OCI-LY7 (cell line): ENCODE results near the gene ZNF292. TPM values are rescaled to one million over a fixed set of nuclear protein-coding genes. Genes with fewer than 3 reads are reported as not detected.

ENCODE experiments used
- BruUV-seq: library from RNA; stranded (reverse); fragments of 400-500 nt; replicated peaks from 2 replicates; lab custom pipeline; 2021; lab: Mats Ljungman, UMichigan
- CTCF ChIA-PET: fragments of 300-600 bp; sonication (Branson Sonifier 250); formaldehyde crosslinking; loops from one replicate; lab custom pipeline; 2022; ENCODE audit warnings: antibody characterized with exemption; ENCODE audit not compliant: unreplicated experiment; lab: Charles Lee
- POLR2A ChIA-PET: fragments of 300-600 bp; sonication (Branson Sonifier 250); formaldehyde crosslinking; loops from one replicate; lab custom pipeline; 2022; ENCODE audit warnings: antibody characterized with exemption; lab: Charles Lee
- DNase-seq: peaks from one replicate; pipeline ENCODE4 v3.0.0-alpha.2; 2015; ENCODE audit warnings: low spot score
- H2AFZ ChIP-seq: fragments of 200-600 bp; sonication (generic), shearing (Covaris generic); 2 replicates; pipeline ENCODE4 v1.6.1; 2014; ENCODE audit warnings: mild to moderate bottlenecking, antibody characterized with exemption, low read length, moderate library complexity
- H3K27ac ChIP-seq: fragments of 200-600 bp; sonication (generic); 2 replicates; pipeline ENCODE4 v1.5.1; 2014; ENCODE audit warnings: mixed run types, low read depth, mild to moderate bottlenecking, moderate library complexity, low read length, inconsistent platforms; ENCODE audit not compliant: poor library complexity, severe bottlenecking
- H3K36me3 ChIP-seq: fragments of 200-600 bp; sonication (generic); 2 replicates; pipeline ENCODE4 v1.6.1; 2014; ENCODE audit warnings: mild to moderate bottlenecking, antibody characterized with exemption, low read length, moderate library complexity, mixed read lengths; ENCODE audit not compliant: insufficient read depth
- H3K4me1 ChIP-seq: fragments of 200-600 bp; sonication (generic); 2 replicates; pipeline ENCODE4 v1.5.1; 2014; ENCODE audit warnings: mild to moderate bottlenecking, low read length; ENCODE audit not compliant: insufficient read depth, poor library complexity, severe bottlenecking
- H3K4me2 ChIP-seq: fragments of 200-600 bp; sonication (generic); 2 replicates; pipeline ENCODE4 v1.6.1; 2014; ENCODE audit warnings: mild to moderate bottlenecking, low read length
- H3K4me3 ChIP-seq: fragments of 200-600 bp; sonication (generic); 2 replicates; pipeline ENCODE4 v1.5.1; 2014; ENCODE audit warnings: mild to moderate bottlenecking, low read depth, low read length; ENCODE audit not compliant: poor library complexity, severe bottlenecking
- H3K79me2 ChIP-seq: fragments of 200-600 bp; sonication (generic); 2 replicates; pipeline ENCODE4 v1.6.1; 2016; ENCODE audit warnings: low read depth, mild to moderate bottlenecking, low read length, moderate library complexity, mixed read lengths; ENCODE audit not compliant: insufficient read depth
- H3K9me2 ChIP-seq: fragments of 200-600 bp; sonication (generic); 2 replicates; pipeline ENCODE4 v1.6.1; 2016; ENCODE audit warnings: mild to moderate bottlenecking, low read length, mixed read lengths; ENCODE audit not compliant: insufficient read depth
- H3K9me3 ChIP-seq: fragments of 200-600 bp; sonication (generic); 2 replicates; pipeline ENCODE4 v1.6.1; 2014; ENCODE audit warnings: mild to moderate bottlenecking, mixed run types, low read length, mixed read lengths
- H4K20me1 ChIP-seq: fragments of 200-600 bp; sonication (generic); 2 replicates; pipeline ENCODE4 v1.6.1; 2014; ENCODE audit warnings: mild to moderate bottlenecking, antibody characterized with exemption, low read length, moderate library complexity, mixed read lengths; ENCODE audit not compliant: insufficient read depth
- EZH2phosphoT487 ChIP-seq: fragments of 200-600 bp; sonication (generic); IDR thresholded peaks from 2 replicates; pipeline ENCODE4 v1.6.1; 2018; ENCODE audit warnings: low read depth, borderline replicate concordance, mild to moderate bottlenecking, mixed run types, antibody characterized with exemption, low read length, moderate library complexity, mixed read lengths
- intact Hi-C: fragments of 100-400 bp; cut with micrococcal nuclease; formaldehyde crosslinking; loops from one replicate; pipeline ENCODE4 v1.10.0; 2022; ENCODE audit not compliant: unreplicated experiment
- total RNA-seq, 2 experiments: library from RNA; depleted of rRNA in 1 of 2; stranded (reverse); fragments of >200 nt in 1 of 2; shearing (Covaris generic) in 1 of 2; gene quantifications; 2 replicates each; pipeline ENCODE4 v1.2.3, GENCODE V29; 2014 to 2022
- TF ChIP-seq, protein P1 (sequence below): fragments of 200-600 bp; sonication (generic); conservative IDR thresholded peaks from 2 replicates; pipeline ENCODE4 v1.5.1; 2014; ENCODE audit warnings: mild to moderate bottlenecking, antibody characterized with exemption, low read length, moderate library complexity, mixed read lengths

Gene ZNF292
- total RNA-seq, 2 experiments from 2014 or later = 18.7 to 53.7 TPM

DNA sequence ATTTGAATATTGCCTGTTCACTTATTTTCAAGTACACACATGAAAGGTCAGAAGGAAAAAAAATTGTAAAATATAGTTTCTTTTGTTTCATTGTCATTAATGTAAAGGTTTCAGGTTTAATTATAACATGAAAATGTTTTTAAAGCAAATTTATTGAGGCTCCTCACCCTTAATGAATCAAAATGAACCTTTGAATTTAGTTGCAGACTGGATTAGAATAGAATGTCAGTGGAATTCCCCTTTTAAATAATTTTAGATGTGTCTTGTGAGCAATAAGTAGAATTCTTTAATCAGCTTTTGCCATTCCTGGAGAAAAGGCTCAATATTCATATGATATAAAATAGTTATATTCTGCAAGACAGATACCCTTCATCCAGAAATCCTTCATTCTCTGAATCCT lies 96.4 kb downstream of the ZNF292 start:
- intact Hi-C loops = no loop called here
- TF ChIP-seq EZH2phosphoT487 = no peak
- no peak overlapping the region for H2AFZ ChIP-seq
- no peaks in the 10 kb centered on the region for H3K79me2 ChIP-seq
- peaks cover 88% of the 10 kb centered on the region for H3K36me3 ChIP-seq
- POLR2A ChIA-PET = no interaction called here
- no peaks in the 10 kb centered on the region for H3K4me1 ChIP-seq
- DNase-seq = no peak
- CTCF ChIA-PET = no interaction called here
- no peak overlapping the region for H3K4me2 ChIP-seq
- H3K27ac ChIP-seq = no peak overlapping the region
- BruUV-seq = no TSS peak
- no peak overlapping the region for H3K4me3 ChIP-seq
- no peaks in the 10 kb centered on the region for H3K9me2 ChIP-seq
- H3K9me3 ChIP-seq = no peaks in the 10 kb centered on the region
- H4K20me1 ChIP-seq = no peaks in the 10 kb centered on the region

DNA sequence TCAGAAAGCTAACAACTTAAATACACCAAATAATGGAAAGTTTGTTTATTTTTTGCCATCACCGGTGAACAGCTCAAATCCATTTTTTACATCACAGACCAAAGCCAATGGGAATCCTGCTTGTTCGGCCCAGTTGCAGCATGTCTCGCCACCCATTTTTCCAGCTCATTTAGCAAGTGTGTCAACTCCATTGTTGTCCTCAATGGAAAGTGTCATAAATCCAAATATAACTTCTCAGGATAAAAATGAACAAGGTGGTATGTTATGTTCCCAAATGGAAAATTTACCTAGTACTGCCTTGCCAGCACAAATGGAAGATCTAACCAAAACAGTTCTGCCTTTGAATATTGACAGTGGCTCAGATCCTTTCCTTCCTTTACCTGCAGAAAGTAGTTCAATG lies 101.7 kb downstream of the ZNF292 start:
- H3K27ac ChIP-seq = no peak overlapping the region
- no peaks in the 10 kb centered on the region for H3K4me1 ChIP-seq
- no peak overlapping the region for H3K4me3 ChIP-seq
- intact Hi-C loops = no loop called here
- CTCF ChIA-PET = no interaction called here
- H3K79me2 ChIP-seq = no peaks in the 10 kb centered on the region
- no TSS peak for BruUV-seq
- no peaks in the 10 kb centered on the region for H4K20me1 ChIP-seq
- no peaks in the 10 kb centered on the region for H3K9me3 ChIP-seq
- no peak for DNase-seq
- H3K9me2 ChIP-seq = no peaks in the 10 kb centered on the region
- H3K36me3 ChIP-seq = peaks cover 83% of the 10 kb centered on the region
- H3K4me2 ChIP-seq = no peak overlapping the region
- TF ChIP-seq, protein P1, sequence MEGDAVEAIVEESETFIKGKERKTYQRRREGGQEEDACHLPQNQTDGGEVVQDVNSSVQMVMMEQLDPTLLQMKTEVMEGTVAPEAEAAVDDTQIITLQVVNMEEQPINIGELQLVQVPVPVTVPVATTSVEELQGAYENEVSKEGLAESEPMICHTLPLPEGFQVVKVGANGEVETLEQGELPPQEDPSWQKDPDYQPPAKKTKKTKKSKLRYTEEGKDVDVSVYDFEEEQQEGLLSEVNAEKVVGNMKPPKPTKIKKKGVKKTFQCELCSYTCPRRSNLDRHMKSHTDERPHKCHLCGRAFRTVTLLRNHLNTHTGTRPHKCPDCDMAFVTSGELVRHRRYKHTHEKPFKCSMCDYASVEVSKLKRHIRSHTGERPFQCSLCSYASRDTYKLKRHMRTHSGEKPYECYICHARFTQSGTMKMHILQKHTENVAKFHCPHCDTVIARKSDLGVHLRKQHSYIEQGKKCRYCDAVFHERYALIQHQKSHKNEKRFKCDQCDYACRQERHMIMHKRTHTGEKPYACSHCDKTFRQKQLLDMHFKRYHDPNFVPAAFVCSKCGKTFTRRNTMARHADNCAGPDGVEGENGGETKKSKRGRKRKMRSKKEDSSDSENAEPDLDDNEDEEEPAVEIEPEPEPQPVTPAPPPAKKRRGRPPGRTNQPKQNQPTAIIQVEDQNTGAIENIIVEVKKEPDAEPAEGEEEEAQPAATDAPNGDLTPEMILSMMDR = no peak
- no peak for TF ChIP-seq EZH2phosphoT487
- POLR2A ChIA-PET = interaction anchor here (1.2 kb wide), 1 partner anchor 13 kb away, joined by 5 read pairs; no protein-coding TSS in a partner anchor
- no peak overlapping the region for H2AFZ ChIP-seq

DNA sequence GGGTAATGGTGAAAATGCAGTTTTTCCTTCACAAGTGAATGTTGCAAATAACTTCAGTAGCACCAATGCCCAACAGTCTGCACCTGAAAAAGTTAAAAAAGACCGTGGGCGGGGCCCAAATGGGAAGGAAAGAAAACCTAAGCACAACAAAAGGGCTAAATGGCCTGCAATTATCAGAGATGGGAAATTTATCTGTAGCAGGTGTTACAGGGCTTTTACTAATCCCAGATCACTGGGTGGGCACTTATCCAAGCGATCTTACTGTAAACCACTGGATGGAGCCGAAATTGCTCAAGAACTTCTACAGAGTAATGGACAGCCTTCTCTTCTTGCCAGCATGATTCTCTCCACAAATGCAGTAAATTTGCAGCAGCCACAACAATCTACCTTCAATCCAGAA lies 102.2 kb downstream of the ZNF292 start:
- intact Hi-C loops = no loop called here
- Histone ChIP-seq H3K27ac (no peak overlapping the region), H3K36me3 (peaks cover 78% of the 10 kb centered on the region), H2AFZ (no peak overlapping the region), H3K9me2 (no peaks in the 10 kb centered on the region), H3K79me2 (no peaks in the 10 kb centered on the region), H3K4me3 (no peak overlapping the region), H3K4me1 (no peaks in the 10 kb centered on the region), H4K20me1 (no peaks in the 10 kb centered on the region), H3K9me3 (no peaks in the 10 kb centered on the region), H3K4me2 (no peak overlapping the region)
- no TSS peak for BruUV-seq
- no peak for TF ChIP-seq EZH2phosphoT487
- TF ChIP-seq, protein P1 = no peak
- ChIA-PET POLR2A (no interaction called here), CTCF (no interaction called here)
- DNase-seq = no peak
